CD1c-positive myeloid dendritic cell (primary cell): Measurements from ENCODE around the gene ADSS2.
"Not testable (repeated sequence)": the region's sequence is repeated elsewhere in the genome, so short reads cannot be mapped to it uniquely, and the experiment has no call there.

Experiments
- DNase-seq: peaks from one replicate; pipeline ENCODE4 v3.0.0-alpha.2; 2016; ENCODE audit errors: extremely low spot score

The ADSS2 gene

GRCh38 chr1:244395965-244396364, 55.7 kb downstream of the ADSS2 start:
- no peak for DNase-seq

DNA sequence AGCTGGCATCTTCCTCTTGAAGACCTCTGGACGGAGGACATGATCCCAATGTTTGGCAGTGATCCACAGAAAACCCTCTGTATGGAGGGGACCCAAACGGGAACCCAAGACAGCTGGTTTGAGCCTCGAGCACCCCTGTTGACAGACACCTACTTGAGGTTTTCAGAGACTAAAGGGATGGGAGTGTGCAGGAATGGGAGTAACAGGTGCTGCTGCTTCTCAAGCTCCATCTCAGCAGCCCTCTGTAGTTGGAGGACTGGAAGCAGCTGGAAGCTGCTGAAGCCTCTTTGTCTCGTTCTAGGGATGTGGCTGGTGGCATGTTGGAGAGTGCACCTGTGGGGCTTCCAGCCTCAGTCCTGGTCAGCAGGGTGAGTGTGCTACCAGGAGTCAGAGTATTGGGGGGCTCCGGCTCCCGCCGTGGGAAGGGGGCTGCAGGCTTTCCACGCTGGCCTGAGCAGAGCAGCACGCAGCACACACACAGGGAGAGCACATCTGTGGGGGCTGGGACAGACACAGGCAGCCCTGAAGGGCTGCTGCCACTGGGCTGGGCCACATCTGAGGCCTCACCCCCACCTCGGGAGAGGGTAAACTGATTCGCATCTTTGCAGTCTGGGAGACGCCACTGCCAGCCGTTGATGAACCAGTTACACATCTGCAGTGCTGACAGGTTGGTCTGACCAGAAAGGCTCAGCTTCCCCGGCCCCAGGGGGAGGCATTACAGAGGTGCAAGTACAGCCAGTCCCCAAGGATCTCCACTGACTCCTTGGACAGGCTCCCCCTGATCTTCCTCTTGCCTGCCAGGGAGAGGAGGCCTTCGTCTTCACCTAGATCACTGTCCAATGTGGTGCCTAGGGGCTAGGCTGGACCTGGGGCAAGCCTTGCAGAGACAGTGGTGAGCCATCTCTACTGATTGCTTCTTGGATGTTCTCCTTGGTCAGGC, 56.6 kb downstream of the ADSS2 start:
- no peak for DNase-seq

GRCh38 chr1:244394346-244394745, 57.4 kb downstream of the ADSS2 start:
- no peak for DNase-seq

DNA sequence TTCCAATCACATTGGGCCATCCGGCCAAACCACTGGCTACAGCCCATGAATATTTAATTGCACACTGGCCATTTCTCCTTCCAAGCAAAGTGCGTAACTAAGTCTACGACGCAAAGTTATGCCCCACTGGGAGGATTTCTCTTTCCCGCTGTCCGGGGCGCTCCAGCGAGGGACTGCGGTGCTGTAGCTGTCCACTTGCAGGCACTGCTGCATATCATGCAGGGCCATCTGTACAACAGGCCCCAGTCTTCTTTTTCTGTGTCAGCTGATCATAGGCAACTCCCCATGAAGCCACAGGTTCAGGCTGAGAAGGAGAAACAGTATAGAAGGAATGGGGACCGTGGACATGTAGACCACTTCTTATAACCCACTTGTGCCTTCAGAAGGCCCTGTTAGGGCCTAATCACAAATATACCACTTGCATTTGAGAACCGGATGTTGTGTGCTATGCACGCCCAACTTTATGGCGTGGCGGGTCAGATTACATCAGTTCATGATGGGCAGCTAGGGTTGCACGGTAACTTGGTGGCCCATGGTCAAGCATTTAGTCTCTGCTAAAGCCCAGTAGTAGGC, 58.0 kb downstream of the ADSS2 start:
- DNase-seq = no peak

GRCh38 chr1:244391761-244392160, 59.9 kb downstream of the ADSS2 start:
- DNase-seq = no peak

DNA sequence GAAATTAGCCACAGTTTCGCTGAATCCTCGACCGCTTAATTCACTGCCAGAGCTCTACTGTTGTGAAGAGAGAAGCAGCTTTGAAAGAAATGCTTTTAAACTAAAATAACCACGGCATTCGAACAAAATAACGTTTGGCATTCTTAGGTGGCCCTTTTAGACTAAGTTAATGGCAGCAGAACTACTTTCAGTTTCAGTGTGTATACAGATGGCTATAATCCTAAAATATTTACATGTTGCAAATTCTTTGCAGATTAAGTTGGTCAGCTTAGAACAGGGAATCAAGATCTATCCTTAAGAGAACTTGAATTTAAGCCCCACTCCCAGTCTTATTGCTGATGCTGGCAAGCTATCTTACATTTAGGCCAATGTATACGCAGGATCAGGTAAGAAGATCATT, 62.7 kb downstream of the ADSS2 start:
- no peak for DNase-seq

DNA sequence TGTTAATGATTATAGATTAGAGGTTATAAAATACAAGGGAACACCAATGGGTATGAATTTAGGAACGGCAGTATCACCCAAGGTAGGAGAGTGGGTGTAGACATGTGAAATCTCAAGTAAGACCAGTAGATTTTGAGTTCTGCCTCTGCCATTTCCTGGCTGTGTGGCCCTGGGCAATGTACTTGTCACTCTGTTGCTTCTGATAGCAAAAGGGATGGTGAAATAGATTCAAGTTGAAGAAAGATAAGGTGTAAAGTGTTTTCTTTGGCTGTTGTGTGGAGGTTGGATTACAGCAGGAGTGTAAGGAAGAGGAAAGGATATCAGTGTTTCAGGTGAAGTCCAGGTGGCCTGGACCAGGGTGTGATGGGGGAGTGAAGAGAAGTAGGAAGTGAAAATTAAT, 64.3 kb downstream of the ADSS2 start:
- no peak for DNase-seq

- no peak for DNase-seq
These were observed 65.1 kb downstream of the ADSS2 start for GRCh38 chr1:244386595-244386994.

DNA sequence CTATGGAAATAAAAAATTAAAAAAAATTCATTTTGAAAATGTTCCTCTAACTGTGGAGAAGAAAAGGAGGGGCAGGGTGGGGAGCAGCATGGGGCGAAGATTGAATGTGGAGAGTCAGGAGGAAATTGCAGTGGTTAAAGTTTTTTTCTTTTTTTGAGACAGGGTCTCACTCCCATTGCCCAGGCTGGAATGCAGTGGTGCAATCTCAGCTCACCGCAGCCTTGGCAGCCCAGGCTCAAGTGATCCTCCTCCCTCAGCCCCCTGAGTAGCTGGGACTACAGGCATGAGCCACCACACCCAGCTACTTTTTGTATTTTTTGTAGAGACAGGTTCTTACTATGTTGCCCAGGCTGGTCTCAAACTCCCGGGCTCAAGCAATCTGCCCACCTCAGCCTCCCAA, 67.6 kb downstream of the ADSS2 start:
- no peak for DNase-seq

GRCh38 chr1:244383278-244383884, 68.3 kb downstream of the ADSS2 start:
- no peak for DNase-seq

GRCh38 chr1:244381878-244382565, 69.7 kb downstream of the ADSS2 start:
- DNase-seq = no peak

- no peak for DNase-seq
These were observed 75.6 kb downstream of the ADSS2 start for GRCh38 chr1:244376126-244376525.

DNA sequence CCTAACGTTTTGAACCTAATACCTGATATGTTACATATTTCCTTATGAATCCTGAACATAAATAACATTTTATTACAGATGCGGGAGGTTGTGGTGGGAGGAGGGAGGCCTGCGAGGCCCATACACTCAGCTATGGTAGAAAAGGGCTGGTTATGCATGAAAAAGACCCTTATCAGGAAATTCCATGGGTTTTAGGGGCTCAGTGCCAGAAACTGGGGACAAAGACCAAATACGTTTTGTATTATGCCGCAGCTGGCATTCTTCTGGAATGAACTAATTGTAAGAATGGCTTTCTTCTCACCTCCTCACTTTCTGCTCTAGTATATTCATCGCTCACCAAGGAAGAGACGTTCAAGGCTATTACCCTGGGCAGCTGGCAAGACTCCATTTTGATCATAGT, 76.7 kb downstream of the ADSS2 start:
- no peak for DNase-seq

- DNase-seq = not testable (repeated sequence)
These were observed 77.2 kb downstream of the ADSS2 start for GRCh38 chr1:244374484-244374883.

- DNase-seq = no peak
These were observed 80.2 kb downstream of the ADSS2 start for GRCh38 chr1:244371242-244372141.

GRCh38 chr1:244370060-244370637, 81.6 kb downstream of the ADSS2 start:
- no peak for DNase-seq

DNA sequence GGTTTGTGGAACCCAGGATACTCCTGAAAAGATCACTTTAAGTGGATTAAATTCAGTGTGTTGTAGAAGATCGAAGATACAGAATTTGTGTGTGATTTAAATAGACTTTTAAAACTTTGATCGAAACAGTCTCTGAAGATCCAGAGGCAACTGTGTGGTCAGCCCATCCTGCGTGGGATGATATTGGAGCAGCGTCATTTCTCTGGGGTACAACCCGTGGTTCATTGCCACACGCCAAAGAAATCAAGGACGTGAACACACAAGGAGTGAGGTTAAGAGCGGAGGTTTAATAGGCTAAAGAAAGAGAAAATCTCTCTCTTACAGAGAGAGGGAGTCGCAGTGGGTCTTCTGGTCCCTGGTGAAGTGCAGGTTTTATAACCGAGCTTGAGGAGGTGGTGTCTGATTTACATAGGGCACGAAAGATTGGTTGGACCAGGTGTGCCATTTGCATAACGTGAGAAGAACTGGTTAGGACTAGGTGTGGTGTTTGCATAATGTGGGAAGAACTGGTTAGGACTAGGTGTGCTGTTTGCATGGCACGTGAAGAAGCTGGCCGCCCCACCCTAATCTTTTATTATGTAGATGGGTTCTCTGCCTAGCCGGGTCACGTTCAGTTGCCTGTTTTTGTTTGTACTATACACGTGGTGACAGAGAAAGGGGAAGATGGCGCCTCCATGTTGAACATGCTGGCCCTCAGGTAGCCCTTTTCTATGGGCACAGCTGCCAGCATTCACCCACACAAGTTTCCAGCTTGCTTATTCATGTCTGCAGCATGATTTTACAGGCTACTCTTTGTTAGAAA, 82.3 kb downstream of the ADSS2 start:
- no peak for DNase-seq

- DNase-seq = no peak
These were observed 83.4 kb downstream of the ADSS2 start for GRCh38 chr1:244368279-244368678.

DNA sequence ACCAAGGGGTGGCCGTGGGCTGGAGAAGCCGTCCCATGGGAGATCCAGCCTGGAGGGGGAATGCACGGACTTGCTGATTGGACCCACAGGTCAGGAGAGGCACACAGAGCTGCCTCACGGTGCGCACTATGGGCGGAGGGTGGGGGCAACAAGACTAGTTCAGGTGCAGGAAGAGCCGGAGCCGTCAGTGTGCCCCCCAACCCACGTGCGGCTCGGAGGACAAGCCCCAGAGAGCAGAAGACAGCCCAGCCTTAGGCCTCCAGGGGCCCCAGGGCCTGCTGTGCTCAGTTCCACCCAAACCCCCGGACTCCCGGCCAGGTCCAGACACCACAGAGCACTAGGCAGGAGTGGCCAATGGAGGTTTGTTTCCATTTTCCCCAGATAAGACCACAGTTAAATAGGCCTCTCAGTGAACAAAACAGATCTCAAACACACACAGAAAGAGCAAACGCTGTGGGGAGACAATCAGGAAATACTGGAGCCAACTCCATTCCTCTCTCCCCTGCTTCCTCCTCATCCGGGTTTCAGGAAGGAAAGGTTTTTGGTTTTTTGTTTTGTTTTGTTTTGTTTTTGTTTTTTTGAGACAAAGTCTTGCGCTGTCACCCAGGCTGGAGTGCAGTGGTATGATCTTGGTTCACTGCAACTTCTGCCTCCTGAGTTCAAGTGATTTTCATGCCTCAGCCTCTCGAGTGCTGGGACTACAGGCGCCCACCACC, 84.2 kb downstream of the ADSS2 start:
- no peak for DNase-seq
